HUDEP-2 (cell line): Measurements from ENCODE around the gene XRRA1.
"Not testable (repeated sequence)": the region's sequence is repeated elsewhere in the genome, so short reads cannot be mapped to it uniquely, and the experiment has no call there.

Experiments used
- DNase-seq, 76 experiments: peaks; one replicate each; lab custom pipeline; 2025; ENCODE audit not compliant: unreplicated experiment in 76 of 76; lab: John Stamatoyannopoulos, UW

XRRA1 gene

GRCh38 chr11:74909385-74909784 lies 39.5 kb downstream of the XRRA1 start:
- DNase-seq = no peak

GRCh38 chr11:74905326-74905725 lies 43.6 kb downstream of the XRRA1 start:
- DNase-seq = no peak

DNA sequence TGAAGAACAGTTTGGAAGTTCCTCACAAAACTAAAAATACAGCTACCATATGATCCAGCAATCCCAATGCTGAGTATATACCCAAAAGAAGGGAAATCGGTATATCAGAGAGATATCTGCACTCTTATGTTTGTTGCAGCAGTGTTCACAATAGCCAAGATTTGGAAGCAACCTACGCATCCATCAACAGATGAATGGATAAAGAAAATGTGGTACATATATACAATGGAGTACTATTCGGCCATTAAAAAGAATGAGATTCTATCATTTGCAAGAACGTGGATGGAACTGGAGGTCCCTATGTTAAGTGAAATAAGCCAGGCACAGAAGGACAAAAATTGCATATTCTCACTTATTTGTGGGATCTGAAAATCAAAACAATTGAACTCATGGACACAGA lies 46.5 kb downstream of the XRRA1 start:
- DNase-seq = no peak

DNA sequence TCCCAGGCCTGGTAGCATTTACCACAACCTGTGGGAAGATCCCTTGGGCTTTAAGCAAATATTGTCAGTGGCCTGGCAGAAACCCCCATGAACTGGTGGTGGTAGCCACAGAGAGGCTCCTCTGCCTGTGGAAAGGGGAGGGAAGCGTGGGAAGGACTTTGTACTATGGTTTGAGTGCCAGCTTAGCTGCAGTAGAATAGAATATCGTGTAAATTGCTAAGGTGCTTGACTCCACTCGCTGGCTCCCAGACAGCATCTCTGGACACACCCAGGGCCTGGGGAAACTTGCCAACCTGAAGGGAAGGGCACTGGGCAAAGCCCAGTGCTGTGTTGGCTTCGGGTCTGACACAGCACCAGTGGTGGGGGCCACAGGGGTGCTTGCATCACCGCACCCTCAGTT lies 52.6 kb downstream of the XRRA1 start:
- DNase-seq = peak in 10 of 76 experiments; percentile 1 to 31 (median 8)

DNA sequence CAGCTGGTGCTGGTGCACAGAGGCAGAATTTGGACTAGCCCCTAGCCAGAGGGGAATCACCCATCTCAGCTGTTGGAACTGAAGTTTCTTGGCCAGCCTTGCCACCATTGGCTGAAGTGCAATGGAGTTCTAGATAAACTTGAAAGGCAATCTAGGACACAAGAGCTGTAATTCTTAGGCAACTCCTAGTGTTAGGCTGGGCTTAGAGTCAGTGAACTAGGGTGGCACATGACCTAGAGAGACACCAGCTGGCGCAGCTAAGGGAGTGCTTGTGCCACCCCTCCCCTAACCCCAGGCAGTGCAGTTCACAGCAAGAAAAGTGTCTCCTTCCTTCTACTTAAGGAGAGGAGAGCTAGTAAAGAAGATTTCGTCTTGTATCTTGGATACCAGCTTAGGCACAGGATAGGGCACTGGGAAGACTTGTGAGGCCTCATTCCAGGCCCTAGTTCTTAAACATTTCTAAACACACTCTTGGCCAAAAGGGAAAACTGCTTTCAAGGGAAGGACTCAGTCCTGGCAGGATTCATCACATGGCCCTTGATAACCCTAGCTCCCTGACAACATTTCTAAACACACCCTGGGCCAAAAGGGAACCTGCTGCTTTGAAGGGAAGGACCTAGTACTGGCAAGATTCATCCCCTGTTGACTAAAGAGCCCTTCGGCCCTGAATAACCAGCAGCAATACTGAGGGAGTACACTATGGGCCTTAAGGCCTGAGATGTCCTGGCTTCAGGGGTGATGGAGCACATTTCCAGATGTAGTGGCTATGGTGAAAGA lies 53.4 kb downstream of the XRRA1 start:
- DNase-seq = peak in 1 of 76 experiments; percentile 3

DNA sequence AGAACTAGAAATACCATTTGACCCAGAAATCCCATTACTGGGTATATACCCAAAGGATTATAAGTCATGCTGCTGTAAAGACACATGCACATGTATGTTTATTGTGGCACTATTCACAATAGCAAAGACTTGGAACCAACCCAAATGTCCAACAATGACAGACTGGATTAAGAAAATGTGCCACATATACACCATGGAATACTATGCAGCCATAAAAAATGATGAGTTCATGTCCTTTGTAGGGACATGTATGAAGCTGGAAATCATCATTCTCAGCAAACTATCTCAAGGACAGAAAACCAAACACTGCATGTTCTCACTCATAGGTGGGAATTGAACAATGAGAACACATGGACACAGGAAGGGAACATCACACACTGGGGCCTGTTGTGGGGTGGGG lies 55.9 kb downstream of the XRRA1 start:
- DNase-seq = not testable (repeated sequence)

- peak in 6 of 76 experiments; percentile 1 to 14 (median 7) for DNase-seq
Observed at GRCh38 chr11:74877132-74877531, 71.8 kb downstream of the XRRA1 start.

- no peak for DNase-seq
Observed at GRCh38 chr11:74871037-74871436, 77.9 kb downstream of the XRRA1 start.

- DNase-seq = peak in 17 of 76 experiments; percentile 3 to 53 (median 23)
Observed at GRCh38 chr11:74870485-74870884, 78.4 kb downstream of the XRRA1 start.

DNA sequence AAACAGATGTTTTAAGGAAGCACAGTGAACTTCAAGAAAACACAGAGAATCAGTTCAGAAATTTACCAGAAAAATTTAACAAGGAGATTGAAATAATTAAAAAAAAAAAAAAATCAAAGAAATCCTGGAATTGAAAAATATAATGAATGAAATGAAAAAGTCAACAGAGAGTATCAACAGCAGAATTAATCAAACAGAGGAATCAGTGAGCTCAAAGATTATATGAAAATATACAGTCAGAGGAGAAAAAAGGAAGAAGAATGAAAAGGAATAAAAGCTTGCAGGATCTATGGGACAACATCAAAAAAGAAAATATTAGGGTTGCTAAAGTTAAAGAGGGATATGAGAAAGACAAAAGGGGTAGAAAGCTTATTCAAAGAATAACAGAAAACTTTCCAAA lies 82.3 kb downstream of the XRRA1 start:
- no peak for DNase-seq

GRCh38 chr11:74863410-74863809 lies 85.5 kb downstream of the XRRA1 start:
- no peak for DNase-seq

DNA sequence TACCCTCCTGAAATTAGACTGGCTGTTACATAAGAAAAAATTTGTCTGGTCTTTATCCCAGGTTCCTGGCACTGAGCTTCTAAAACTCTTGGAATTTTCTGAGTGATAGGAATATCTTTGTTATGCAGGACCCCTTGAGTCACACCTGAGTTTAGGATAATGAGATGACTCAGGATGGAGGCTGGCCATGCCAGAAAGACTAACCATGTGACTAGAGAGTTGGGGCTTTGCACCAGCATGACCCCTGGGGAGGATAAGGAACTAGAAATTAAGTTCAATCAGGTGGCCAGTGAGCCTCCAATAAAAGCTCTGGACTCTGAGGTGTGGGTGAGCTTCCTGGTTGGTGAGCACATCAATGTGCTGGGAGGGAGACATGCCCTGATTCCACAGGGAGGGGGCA lies 88.1 kb downstream of the XRRA1 start:
- no peak for DNase-seq

DNA sequence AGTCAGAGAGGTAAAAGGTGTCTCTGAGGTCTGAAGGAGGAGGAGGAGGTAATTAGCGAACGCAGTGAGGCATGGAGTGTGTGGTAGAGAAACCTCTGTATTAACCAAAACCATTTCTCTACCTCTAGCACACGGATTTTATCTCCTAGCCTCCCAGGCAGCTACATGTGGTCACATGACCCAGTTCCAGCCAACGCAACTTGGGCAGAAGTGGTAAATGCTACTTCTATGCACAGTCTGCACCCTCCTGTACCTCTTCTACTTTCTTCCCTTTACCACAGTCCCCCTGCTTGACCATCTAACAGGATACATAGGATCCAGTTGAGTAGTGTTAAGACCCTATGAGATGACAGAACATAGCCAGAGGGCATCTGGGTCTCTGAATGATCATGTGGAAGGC lies 95.7 kb downstream of the XRRA1 start:
- no peak for DNase-seq

- no peak for DNase-seq
Observed at GRCh38 chr11:74849525-74850391, 99.1 kb downstream of the XRRA1 start.

DNA sequence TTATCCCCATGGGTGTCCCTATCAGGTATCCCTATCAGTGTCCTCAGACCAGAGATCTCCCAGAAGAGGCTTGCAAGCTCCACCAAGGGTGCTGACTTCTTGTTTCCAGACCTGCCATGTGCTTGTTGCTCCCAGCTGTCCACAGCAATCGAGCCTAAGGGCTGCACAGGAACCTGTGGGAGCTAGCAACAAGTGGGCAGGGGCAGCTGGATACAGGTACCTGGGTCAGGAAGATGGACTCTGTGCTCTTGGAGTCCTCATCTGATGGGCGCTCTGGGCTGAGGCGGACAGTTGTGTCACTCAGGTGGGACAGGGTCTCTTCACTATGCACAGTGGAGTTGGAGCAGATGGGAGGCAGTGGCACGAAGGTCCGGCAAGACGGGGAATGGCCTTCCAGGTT lies 101.0 kb downstream of the XRRA1 start:
- DNase-seq = no peak

DNA sequence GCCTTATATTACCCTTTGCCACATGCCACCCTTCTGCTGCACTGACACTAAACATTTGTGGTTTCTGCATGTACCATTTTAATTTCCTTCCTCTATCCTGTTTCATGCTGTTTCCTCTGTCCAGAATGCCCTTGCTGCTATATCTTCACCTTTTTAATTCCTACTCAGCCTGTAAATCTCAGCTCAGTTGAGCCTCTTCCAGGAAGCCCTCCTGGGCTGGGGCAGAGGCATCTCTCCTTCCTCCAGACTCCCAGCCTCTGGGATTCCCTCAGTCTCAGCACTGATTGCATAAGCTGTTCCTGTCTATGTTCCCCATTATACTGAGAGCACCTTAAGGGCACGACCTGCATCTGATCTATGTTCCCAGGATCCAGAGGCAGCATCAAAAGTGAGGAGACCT lies 101.5 kb downstream of the XRRA1 start:
- no peak for DNase-seq

DNA sequence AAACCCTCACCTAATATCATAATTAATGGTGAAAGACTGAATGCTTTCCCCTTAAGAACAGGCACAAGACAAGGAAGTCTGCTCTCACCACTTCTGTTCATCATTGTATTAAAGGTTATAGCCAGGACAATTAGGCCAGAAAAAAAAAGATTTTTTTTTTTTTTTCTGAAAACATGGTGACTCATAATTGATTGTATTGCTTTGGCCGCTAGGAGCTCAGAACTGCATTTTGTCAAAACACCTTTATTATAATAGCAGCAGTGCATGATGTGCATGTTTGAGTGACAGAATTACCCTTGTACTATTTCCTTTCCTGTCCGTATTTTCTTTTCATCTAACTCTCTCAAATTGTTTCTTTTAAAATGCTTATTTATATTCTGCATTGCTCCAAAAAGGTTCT lies 102.1 kb downstream of the XRRA1 start:
- DNase-seq = no peak

DNA sequence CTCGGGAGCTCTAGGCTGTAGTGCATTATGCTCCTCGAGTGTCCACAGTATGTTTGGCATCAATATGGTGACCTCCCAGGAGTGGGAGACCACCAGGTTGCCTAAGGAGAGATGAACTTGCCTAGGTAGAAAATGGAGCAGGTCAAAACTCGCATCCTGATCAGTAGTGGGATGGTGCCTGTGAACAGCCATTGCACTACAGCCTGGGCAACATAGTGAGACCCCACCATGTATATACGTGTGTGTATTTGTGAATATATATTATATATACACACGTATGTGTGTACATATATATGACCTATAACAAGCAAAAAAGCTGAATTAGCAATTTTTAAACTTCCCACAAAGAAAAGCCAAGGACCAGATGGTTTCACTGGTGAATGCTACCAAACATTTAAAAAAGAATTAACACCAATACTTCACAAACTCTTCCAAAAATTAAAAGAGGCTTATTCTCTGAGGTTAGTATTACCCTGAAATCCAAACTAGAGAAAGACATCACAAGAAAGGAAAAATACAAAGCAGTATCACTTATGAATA lies 102.8 kb downstream of the XRRA1 start:
- no peak for DNase-seq

DNA sequence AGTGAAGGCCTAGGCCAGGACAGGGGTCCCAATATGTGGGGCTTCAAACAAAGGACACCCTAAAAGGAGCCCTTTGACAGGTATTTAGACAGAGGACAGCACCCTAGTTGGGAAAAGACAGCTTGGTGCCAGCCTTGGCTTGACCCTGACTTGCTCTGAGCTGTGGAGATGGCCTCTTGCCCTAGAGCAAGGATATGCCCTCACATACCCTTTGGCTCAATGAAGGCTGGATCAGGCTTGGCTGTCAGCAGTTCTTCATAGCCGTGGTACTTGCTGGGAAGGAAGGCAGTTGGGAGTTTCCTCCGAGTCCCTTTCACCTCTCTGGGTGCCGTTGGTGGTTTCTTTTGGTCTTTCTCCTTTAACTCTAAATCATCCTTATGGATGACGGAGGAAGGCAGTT lies 104.0 kb downstream of the XRRA1 start:
- DNase-seq = no peak

DNA sequence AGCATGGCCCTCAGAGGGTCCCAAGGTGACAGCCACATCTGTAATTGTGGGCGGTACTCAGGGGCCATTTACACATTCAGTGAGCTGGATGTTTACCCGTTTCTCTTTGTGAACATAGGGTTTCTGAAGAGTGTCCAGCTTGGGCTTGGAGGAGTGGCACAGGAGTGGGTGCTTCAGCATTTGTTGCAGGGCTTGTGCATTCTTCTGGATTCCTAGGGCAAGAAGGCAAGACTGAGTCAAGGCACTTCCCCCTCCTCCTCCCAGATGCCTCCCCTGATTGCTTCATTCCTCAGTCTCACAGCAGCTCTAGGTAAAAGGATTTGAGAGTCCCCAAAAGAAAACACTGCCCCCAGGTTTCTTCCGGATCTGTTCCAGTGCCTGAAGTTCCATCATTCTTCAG lies 104.8 kb downstream of the XRRA1 start:
- DNase-seq = no peak

DNA sequence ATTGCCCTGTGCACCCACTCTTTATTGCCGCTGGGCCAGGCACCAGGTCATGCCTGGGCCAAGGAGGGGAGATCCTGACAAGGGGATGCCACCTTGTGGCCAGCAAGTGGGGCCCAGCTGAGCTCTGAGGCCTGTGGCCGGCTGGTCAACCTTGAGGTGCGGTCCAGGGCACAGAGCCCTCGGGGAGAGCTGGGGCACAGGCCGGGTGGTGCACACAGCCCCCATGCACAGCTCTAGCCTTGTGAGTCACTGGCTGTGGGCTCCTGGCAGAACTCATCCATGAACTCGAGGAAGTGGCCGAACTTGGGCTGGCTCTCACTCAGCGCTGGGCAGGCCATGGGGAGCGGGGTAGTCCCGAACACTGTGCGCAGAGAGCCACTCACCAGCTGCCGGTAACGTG lies 105.9 kb downstream of the XRRA1 start:
- DNase-seq = no peak

DNA sequence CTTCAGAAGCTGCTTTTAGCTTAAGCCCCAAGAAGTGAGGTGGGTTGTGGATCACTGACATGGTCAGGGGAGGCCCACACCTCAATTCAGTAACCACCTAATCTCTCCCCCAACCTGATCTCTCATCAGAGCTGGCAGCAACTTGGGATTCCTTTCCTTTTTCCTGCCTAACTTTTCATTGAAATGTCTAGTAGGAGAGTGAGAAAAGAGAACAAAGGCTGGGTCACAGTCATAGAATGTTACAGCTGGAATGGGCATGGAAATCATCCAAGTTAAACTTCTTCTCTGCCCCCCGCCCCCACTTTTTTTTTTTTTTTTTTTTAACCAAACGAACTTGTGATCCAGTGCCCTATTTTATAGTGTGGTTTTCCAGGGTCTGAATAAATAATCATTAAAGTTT lies 108.4 kb downstream of the XRRA1 start:
- DNase-seq = no peak
